Peyer's patch (tissue), 4 donors: Measurements from ENCODE around the gene DBT.

Experiments
- CTCF ChIP-seq, 6 experiments: fragments of 450-650 bp in 4 of 6; fragments of 200-600 bp in 2 of 6; sonication (generic) in 1 of 6; IDR thresholded peaks; one replicate each; pipeline ENCODE4 v1.5.1; 2017 to 2019; ENCODE audit warnings: antibody characterized with exemption in 6 of 6, mild to moderate bottlenecking in 3 of 6, moderate library complexity in 1 of 6
- POLR2A ChIP-seq, 2 donors: fragments of 450-650 bp; IDR thresholded peaks; one replicate each; pipeline ENCODE4 v1.5.1; 2017; ENCODE audit warnings: antibody characterized with exemption in 2 of 2, mild to moderate bottlenecking in 2 of 2, moderate library complexity in 2 of 2

- TF ChIP-seq CTCF (IDR thresholded peaks at IDR 0.05) (no peak), POLR2A (IDR thresholded peaks at IDR 0.05) (no peak)
Measured at GRCh38 chr1:100142343-100142742, 107.3 kb downstream of the DBT start.
